GM18873 (cell line): ENCODE data around the gene PARVA.

ENCODE experiments used
- ATAC-seq: cut with Tn5 transposase; IDR thresholded peaks from one replicate; pipeline ENCODE4 v1.9.1; 2021; ENCODE audit warnings: mild to moderate bottlenecking, moderate library complexity, moderate number of reproducible peaks; ENCODE audit not compliant: unreplicated experiment, low FRiP score

PARVA gene

DNA sequence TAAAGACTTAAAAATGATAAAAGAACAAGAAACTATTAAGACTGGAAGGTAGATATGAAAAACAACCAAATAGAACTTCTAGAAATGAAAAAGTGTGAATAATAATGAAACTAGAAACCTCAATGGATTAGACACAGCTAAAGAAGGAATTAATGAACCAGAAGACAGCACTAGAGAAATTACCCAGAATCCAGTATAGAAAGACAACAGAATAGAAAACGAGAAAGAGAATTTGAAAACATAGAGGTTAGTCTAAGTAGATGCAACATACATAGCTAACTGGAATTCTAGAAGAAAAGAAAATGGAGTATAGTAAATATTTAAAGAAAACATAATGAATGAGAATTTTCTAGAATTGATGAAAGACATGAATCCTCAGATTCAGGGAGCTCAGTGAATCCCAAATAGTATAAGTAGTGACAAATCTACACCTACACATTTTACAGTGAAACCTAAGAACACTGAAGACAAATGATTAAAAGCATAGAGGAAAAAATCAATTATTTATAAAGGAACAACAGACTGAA, 111.9 kb downstream of the PARVA start:
- ATAC-seq = no peak

GRCh38 chr11:12494699-12495098, 117.3 kb downstream of the PARVA start:
- ATAC-seq = no peak

- ATAC-seq = no peak
These were observed 119.0 kb downstream of the PARVA start for GRCh38 chr11:12496181-12497025.

- no peak for ATAC-seq
These were observed 120.1 kb downstream of the PARVA start for GRCh38 chr11:12497431-12497830.

- no peak for ATAC-seq
These were observed 121.7 kb downstream of the PARVA start for GRCh38 chr11:12499071-12499470.

DNA sequence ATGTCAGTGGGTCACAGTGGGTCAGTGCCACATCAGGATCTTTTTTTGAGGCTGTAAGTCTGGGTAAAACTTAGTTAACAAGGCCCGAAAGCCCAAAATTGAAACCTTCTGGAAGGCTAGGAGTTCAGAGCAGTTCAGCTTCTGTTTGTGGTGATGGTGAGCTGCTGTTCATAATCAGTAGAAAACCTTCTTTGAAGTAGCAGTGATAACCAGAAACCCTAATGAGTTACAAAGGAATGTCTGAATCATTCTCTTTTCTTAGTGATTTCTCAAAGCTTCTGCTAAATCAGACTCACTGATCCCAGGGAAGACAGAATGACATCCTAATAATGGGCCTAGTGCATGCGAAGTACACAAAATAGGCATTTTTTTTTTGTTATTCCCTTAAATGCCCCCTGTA, 124.7 kb downstream of the PARVA start:
- no peak for ATAC-seq

GRCh38 chr11:12503039-12503484, 125.7 kb downstream of the PARVA start:
- no peak for ATAC-seq

GRCh38 chr11:12503886-12504285, 126.5 kb downstream of the PARVA start:
- ATAC-seq = no peak

DNA sequence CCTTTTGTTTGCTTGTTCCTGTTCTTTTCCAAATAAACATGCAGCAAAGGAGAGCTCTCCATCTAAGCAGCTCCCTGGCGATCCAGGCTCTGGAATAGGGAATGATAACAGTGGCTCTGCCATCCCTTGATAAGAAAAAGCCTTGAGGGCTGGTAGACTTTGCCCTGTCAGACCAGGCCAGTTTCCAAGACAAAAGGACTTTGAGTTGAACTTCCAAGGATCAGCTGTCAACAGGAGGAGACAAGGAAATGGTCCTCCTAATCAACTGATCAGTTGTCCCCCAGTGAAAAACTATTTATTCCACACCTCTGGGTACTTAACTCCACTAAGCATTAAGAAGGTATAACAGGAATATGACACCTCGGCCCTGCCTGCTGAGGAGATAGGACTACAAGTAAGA, 127.8 kb downstream of the PARVA start:
- ATAC-seq = no peak

DNA sequence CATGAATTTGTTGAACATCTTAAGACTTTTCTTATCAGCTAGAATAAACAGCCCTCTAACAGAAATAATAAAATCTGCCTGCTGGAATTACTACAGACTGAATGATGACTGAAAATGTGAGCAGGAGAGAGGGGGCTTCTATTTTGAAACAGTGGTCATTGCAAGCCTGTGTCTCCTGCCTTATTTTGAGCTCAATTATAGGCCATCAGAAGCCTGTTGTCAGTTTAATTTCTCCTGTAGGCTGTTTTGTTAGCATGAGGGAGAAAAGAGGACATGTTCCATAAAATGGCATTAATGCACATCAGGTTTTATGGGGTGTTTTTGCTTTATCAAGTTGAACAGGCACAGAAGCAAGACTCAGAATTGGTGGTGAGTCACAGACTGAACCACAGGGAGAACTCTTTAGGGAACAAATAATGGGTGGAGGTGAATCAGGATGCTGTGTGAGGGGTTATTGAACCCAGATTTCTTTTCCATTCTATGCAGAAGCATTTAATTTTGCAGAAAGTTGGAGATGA, 129.1 kb downstream of the PARVA start:
- no peak for ATAC-seq

DNA sequence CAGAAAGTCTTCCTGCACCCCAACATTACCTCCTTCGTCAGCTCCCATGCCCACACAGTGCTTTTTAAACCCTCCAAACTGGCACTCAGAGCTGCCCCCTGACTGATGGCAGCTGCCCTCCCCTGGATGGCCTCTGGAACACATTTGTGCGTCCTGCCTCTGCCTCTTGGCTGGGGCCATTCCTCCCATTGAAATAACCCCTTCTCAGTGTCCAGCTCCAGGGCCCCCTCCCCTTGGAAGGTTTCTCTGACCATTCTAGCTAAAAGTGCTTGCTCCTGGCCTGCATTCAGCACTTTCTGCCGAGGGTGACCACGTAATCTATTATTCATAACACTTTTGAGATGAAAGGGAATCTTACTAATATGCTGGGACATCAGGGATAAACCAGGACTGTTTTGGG, 130.0 kb downstream of the PARVA start:
- ATAC-seq = no peak

DNA sequence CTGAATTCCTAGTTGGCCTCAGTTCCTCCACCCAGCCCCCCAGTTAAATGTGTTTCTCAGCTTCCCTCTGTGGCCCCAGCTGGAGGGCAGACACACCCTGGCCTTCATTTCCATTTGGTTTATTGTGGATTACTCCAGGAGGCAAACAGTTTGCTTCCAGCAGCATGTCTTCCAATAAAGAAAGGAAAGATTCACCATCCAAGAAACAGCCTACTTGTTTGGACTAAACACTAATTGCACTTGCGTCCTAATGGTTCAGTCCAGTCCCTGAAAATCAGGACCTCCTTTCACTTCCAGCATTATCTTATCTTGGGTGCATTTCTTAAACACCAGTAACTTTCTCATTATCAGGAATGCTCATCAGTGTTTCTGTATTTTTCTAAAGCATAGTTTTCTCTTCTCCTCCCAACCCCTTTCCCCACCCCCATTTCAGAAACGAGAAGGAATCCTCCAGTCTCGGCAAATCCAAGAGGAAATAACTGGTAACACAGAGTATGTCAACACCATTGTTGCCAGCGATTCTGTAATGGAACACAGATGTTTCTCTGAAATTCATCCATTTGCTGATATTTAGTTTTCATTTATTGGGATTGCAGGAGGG, 130.9 kb downstream of the PARVA start:
- ATAC-seq = no peak

GRCh38 chr11:12509371-12509770, 132.0 kb downstream of the PARVA start:
- ATAC-seq = no peak

GRCh38 chr11:12512132-12512531, 134.8 kb downstream of the PARVA start:
- ATAC-seq = no peak

DNA sequence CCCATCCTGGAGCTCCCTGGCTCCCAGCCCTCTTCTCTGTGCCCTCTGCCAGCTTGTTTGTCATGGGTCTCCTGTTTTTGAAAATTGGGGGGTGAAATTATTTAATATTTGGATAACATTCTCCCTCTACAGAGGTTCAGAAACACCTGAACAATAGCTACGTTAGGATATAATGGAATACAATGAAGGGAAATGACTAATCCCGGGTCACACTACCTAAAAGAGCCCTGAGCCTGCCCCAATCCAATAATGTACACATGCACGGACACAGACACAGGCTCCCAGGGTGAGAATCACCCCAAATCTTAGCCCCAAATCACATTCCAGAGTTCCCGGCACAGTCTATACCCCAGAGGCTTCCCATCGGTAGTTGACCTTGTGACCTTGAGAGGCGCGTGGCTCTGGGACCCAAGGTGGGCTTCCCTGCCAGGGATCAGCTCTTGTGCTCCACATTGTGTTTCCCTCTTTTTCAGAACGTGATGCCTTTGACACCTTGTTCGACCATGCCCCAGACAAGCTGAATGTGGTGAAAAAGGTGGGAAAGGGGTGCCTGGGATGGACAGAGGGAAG, 135.5 kb downstream of the PARVA start:
- ATAC-seq = no peak

- no peak for ATAC-seq
These were observed 139.2 kb downstream of the PARVA start for GRCh38 chr11:12516387-12517105.

DNA sequence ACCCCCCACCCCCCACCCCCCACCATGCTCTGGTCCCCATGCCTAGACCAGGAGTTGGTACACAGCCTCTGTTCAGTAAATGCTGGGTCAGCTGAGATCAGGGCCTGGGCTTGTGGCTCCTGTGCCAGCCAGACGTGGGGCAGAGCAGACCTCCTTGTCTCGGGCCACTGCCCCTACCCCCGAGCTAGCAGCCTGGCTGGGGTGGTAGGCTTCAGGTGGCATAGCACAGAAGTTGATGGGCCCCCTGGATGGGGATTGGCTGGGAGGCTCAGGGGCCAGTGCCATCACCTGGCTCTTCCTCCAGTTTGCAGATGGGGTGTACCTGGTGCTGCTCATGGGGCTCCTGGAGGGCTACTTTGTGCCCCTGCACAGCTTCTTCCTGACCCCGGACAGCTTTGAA, 139.9 kb downstream of the PARVA start:
- no peak for ATAC-seq

- ATAC-seq = no peak
These were observed 140.4 kb downstream of the PARVA start for GRCh38 chr11:12517741-12518140.

DNA sequence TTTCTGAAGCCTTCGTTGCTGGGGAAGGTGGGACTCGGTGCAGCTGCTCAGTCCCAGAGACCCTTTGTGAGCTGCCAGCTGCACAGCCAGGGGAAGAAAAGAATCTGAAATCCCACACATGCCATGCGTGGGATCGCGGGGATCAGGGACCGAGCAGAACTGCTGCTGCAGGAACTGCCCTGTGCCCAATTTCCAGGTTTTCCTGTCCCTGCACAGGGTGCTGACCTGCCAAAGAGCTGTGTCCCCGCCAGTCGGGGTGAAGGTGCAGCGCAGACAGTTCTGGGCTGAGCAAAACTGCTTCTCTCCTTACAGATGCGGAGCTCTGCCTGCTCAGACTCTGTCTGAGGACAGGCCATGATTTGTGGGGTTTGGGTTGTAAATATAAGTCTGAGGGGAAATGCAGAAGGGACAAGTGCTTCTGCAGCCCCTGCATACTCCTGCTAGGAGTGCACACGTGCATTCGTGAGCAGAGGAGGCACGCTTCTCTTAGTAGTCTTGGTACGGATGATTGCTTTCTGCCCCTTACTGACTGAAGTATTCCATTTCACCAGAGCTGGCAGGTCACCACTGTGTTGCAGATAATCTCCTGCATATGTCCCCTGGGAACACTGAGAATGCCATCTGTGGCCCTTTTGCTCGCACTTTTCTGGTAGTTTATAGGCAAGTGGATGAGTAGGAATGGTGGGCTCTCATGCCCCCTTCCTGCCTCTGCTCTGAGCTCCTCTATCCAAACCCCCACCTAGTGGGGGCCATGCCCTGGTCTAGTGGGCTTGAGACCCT, 141.4 kb downstream of the PARVA start:
- no peak for ATAC-seq

DNA sequence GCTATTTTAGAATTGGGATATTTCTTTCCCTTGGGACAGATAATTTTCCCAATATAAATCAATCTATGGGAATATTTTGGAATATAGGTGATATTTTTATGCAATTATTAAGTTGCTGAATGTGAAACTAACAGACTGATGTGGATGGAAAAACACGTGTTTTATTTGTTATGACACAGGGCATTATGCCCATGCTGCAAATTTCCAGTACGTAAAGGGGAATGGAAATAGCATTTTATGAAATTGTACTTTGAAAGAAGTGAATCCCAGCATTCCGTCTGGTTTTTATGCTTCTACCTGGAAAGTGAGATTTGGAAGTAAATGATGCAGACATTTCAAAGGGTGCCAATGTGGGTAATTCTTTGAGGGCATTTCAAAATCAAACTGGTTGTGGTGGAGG, 142.7 kb downstream of the PARVA start:
- ATAC-seq = no peak
